Measurements from ENCODE around the gene LSM14A.
"Not testable (repeated sequence)": the region's sequence is repeated elsewhere in the genome, so short reads cannot be mapped to it uniquely, and the experiment has no call there.

The LSM14A gene

DNA sequence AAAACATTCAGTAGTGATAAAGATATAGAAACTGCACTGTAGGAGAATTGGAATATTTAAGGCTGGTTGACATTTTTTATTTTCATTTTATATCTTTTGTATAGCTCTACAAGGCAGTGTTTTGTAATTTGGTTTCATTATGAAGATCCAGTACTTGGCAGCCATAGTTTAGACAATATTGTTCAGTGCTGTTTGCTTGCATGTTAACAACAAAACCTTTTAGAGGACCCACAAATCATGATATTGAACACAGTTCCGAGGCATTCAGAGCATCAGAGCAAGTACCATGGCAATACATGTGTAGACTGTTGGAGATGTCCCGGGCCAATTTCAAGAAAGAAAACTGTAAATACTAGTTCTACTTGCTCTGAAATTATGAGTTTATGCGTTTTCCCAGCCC, 56.5 kb downstream of the LSM14A start:
- no peak for DNase-seq (ENCODE audit: low read depth, low spot score)

DNA sequence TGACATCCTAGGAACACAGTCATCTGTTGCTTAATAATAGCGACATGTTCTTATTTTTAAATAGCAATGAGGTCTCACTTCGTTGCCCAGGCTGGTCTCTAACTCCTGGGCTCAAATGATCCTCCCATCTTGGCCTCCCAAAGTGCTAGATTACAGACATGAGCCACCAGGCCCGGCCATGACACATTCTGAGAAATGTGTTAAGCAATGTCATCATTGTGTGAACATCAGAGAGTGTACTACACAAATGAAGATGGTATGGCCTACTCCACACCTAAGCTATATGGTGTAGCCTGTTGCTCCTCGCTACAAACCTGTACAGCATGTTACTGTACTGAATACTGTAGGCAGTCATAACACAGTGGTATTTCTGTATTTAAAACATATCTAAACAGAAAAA, 57.4 kb downstream of the LSM14A start:
- no peak for DNase-seq (ENCODE audit: low read depth, low spot score)

DNA sequence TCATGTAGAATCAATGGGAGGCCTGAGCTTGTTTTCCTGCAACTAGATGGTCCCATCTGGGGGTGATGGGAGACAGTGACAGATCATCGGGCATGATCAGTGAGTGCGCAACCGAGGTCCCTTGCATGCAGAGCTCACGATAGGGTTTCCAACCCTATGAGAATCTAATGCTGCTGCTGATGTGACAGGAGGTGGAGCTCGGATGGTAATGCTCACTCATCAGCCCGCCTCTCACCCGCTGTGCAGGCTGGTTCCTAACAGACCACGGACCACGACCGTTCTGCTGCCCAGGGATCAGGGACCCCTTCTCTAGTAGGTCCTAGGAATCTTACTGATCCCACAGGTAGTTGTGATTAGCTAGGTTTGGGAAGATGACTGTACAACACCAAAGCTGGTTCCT, 58.5 kb downstream of the LSM14A start:
- no peak for DNase-seq (ENCODE audit: low read depth, low spot score)

DNA sequence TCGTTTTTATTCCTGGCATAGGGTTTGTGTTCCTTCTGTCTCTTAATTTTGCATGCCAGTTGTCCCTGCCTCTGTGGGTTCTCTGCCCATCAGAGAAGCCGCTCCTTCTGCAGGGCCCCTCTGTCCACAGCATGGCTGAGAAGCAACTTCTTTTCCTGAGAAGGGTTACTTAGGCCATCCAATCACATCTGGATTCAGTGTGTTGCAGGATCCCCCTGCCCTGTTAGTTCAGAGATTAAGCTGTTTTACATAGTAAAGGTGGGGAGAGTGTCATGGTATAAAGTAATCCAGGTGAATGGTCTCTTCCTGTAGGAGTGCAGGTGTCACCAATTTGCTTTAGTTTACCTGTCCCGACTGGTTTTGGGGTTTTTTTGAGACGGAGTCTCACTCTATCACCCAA, 59.1 kb downstream of the LSM14A start:
- DNase-seq (ENCODE audit: low read depth, low spot score): no peak

DNA sequence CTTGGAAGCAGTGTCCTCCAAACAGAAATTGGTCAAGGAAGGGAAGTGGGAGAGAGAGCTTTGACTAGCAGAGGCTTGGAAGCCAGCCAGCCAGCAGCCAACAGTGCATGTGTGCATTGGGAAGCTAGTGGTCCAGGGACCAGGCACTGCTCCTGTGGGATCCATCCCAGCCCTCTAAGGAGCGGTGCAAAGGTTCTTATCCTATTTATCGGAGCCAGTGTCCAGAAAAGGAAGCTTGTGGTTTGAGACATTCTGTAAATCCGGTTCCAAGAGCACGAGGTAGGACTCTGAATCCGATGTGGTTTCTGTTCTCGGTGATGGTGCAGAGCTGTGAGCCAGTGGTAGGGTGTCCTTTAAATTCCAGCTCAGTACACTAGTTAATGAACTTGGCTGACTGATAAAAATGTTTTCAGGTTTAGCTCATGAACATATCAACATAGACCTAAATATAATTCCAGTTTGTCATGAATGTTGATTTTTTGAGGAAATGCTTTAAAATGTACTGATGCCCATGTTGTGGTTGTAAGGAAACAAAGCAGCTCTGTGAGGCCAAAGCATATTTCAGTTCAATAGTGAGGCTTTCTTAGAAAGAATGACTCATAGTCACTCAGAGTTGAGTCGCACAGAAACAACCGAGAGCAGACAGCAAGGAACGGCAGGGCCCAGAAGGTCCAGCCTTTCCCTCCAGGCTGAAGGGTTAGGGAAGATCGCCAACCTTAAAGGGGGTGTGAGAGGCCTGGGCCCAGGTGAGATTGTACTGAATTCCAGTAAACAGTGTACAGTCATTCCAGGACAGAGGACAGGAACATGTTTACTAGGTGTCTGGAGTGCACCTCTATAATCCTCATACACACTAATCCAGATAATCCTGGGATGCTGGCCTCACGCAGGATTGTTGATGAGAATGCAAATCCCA, 60.5 kb downstream of the LSM14A start:
- DNase-seq (ENCODE audit: low read depth, low spot score): peak; percentile 96

DNA sequence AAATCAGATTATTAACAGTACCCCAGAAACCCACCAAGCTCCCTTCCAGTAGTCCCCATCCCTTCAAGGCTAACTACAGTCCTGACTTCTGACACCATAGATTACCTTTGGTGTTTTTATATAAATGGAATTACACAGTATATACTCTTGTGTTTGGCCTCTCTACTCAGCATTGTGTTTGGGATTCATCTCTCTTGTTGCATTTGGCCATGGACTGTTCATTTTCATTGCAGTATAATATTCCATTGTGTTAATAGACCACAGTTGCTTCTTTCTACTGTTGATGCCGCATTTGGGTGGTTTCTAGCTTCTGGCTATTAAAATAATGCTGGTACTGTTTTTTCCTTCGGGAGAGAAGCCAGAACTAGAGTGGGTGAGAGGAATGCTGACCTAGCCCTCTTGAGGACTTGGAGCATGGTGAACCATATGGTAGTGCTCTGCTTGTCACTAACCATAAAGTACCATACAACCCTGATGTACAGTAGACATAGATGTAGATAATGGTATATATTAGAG, 63.2 kb downstream of the LSM14A start:
- DNase-seq (ENCODE audit: low read depth, low spot score): no peak

DNA sequence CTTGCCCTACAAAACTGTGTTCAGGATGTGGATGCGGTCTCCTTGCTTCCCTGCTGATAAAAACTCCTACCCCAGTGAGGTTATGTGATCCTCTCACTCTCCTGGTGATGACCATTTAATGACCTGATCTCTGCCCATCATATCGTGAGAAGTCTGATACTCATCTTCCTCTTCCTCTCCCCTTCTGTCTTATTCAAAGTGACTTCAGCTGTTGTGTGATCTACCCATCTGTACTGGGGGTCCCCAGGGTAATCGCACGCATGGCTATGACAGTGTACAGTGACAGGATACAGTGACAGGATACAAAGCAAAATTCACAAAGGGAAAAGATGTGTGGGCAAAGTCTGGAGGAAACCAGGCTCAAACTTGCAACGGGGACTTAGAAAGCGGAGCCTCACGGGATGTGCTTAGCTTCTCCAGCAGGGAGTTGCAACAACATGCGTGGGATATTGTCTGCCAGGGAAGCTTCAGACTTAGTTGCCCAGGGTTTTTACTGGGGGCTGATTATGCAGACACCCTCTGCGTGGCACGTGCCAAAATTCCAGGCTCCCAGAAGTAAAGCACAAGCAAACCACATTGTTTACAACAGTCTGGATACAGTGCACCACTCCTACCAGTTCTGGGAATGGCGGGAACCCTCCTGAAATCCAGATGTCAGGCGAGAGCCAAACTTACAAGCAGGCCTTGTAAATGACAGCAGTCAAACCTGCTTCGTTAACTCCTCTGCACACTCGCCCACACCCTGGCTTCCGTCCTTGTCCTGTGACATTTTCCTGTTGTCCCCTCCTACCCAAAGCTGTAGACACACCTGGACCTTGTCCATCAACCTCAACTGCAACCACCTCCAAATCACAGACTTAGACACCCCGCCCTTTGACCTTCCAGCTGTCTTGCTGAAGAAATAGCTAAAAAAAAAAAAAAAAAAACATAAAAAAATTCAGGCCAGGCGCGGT, 64.0 kb downstream of the LSM14A start:
- peak; percentile 74 for DNase-seq (ENCODE audit: low read depth, low spot score)

DNA sequence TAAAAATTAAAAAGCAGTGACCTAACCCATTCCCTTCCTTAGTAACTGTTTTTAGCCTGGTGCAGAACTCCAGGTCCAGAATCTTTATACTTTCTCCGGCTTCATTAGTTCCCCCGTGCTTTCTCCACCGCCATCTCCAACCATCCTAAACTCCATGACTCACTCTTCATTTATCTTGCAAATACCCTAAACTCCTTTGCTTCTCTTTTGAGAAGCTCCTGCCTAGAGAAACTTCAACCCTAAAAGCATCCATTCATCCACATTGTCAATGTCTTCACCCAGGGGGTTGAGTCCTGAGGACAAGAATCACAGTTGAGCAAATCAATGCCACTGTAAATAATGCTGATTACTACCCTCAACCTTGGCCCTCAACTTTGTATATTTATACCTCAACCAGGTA, 65.0 kb downstream of the LSM14A start:
- no peak for DNase-seq (ENCODE audit: low read depth, low spot score)

DNA sequence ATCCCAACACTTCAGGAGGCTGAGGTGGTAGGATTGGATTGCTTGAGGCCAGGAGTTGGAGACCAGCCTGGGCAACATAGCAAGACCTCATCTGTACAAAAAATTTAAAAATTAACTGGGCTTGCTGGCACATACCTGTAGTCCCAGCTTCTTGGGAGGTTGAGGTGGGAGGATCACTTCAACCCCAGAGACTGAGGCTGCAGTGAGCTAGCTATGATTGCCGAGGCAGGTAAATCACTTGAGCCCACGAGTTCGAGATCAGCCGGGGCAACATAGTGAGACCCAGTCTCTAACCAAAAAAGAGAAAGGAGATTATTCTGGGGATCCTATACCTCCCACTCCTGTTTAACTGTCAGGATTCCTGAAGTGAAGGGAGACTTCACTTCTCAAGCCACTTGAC, 65.6 kb downstream of the LSM14A start:
- no peak for DNase-seq (ENCODE audit: low read depth, low spot score)

DNA sequence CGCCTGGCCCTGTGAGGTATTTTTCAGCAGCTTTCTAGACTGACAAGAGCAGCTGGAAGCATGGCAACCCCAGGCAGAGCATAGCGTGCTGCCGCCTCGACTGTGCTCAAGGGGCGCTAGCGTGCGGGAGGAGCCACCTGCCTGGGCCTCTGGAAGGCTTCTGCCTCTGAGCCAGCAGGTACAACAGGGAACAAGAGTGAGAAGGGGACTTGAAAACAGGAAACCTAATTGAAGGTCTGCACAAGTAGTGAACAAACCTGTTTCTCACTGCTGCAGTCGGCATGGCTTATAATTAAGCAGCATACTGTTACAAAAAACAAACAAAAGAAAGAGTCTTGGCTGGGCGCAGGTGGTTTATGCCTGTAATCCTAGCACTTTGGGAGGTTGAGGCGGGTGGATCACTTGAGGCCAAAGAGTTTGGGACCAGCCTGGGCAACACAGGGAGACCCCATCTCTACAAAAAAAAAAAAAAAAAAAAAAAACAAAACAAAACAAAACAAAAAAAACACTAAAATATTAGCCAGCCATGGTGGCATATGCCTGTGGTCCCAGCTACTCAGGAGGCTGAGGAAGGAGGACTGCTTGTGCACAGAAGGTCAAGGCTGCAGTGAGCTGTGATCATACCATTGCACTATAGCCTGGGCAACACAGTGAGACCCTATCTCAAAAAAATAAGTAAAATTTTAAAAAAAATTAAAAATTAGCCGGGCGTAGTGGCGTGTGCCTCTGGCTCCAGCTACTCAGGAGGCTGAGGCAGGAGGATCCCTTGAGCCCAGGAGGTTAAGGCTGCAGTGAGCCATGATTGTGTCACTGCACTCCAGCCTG, 69.4 kb downstream of the LSM14A start:
- no peak for DNase-seq (ENCODE audit: low read depth, low spot score)

DNA sequence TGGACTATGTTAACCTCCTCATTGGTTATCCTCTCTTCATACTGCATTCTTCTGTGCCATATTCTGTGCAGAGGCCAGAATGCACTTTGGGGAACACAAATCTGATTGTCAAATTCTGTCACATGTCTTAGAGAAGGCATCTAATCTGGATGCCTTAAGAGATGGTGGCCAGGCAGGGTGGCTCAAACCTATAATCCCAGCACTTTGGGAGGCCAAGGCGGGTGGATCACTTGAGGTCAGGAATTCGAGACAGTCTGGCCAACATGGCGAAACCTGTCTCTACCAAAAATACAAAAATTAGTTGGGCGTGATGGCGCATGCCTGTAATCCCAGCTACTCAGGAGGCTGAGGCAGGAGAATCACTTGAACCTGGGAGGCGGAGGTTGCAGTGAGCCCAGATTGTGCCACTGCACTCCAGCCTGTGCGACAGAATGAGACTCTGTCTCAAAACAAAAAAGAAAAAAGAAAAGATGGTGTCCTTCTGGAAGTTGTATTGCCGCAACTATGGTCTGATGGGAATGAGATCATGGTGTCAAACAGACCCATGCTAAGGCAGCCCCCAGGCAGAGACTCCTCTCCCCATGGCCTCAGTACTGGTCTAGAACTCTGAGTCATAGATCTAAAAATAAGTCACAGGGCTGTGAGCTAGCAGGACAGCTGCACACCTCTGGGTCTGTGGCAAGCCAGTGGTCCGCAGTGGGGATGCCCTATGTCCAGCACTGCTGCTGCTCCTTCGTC, 71.0 kb downstream of the LSM14A start:
- peak; percentile 53 for DNase-seq (ENCODE audit: low read depth, low spot score)

DNA sequence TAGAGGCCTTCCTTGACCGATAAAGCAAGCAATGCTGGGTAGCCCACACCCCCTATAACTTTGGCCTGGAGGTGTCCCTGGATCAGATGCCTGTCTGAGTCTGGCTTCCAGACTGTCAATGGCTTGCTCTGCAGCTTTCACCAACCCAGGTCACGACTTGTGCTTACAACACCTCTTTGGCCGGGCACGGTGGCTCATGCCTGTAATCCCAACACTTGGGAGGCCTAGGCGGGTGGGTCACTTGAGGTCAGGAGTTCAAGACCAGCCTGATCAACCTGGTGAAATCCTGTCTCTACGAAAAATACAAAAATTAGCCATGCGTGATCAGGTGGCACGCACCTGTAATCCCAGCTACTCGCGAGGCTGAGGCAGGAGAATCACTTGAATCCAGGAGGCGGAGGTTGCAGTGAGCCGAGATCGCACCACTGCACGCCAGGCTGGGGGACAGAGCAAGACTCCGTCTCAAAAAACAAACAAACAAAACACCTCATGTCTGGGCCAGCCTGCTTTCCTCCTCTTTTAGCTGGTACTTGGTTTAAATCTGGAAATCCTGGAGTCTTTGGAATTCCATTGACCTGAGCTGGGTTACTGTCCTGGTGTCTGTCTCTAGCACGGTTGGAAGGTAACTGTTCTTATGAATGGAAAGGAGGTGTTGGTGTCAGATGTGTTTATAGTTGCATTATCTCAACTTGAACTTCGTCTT, 71.7 kb downstream of the LSM14A start:
- DNase-seq (ENCODE audit: low read depth, low spot score): no peak

DNA sequence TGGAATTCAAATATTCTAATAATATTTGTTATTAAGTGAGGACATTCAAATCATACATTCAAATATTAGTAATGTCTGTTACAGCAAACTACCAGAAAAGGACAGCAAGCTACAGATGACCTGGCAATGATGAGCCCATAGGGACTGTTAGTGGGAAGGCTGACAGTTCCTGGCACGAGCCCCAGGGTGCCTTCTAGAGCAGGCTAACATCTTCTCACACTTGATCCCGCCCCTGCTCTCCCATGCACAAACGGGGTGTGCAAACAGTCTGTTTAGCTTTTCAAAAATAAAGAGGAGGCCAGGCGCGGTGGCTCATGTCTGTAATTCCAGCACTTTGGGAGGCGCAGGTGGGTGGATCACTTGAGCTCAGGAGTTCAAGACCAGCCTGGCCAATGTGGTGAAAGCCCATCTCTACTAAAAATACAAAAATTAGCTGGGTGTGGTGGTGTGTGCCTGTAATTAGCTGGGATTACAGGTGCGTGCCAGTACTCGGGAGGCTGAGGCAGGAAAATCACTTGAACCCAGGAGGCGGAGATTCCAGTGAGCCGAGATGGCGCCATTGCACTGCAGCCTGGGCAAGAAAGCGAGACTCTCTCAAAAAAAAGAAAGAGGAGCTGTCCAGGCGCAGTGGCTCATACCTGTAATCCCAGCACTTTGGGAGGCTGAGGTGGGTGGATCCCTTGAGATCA, 72.5 kb downstream of the LSM14A start:
- DNase-seq (ENCODE audit: low read depth, low spot score): no peak

DNA sequence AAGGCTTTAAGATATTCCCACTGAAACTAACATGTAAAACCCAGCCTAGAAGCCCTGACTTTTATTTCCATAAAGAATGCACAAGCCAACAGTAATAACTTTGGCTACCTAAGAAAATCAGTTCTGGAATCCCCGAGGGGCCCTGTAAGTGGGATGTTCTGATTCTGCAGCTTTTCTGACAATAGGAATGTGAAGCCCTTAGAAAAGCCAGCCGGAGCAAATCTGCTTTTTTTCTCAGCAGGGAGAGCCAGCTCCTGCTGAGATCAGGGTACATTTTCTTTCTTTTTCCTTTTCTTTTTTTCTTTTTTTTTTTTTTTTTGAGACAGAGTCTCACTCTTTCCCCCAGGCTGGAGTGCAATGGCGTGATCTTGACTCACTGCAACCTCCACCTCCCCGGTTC, 74.0 kb downstream of the LSM14A start:
- no peak for DNase-seq (ENCODE audit: low read depth, low spot score)

DNA sequence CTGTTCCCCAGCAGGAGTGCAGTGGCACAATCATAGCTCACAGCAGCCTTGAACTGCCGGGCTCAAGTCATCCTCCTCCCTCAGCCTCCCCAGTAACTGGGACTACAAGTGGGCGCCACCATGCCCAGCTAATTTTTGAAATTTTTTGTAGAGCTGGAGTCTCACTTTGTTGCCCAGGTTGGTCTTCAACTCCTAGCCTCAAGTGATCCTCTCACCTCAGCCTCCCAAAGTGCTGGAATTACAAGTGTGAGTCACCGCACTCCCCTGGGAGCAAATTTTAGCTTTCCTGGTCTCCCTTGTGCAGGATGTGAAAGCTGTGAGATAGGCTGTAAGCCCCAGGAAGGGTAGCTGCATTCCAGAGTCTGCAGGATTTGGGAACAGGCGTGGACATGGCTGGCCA, 76.6 kb downstream of the LSM14A start:
- DNase-seq (ENCODE audit: low read depth, low spot score): no peak

DNA sequence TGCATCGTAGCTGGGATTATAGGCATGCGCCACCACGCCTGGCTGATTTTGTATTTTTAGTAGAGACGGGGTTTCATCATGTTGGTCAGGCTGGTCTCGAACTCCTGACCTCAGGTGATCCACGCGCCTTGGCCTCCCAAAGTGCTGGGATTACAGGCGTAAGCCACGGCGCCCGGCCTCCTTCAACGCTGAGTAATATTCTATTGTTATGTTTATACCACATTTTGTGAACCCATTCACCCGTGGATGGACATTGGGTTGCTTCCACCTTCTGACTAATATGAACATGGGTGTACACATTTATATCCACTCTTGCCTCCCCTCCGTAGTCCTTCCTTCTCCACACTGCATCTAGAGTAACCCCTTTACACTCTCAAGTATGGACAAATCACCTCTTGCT, 80.9 kb downstream of the LSM14A start:
- DNase-seq (ENCODE audit: low read depth, low spot score): not testable (repeated sequence)

DNA sequence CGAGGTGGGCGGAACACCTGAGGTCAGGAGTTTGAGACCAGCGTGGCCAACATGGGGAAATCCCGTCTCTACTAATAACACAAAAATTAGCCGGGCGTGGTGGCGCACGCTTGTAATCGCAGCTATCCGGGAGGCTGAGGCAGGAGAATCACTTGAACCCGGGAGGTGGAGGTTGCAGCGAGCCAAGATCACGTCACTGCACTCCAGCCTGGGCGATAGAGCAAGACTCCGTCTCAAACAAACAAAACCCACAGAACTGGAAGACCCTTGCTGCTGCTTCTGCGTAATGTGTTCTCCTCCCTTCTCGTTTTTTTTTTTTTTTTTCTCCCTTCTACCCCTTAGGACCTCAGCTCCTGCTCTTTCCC, 81.4 kb downstream of the LSM14A start:
- not testable (repeated sequence) for DNase-seq (ENCODE audit: low read depth, low spot score)

DNA sequence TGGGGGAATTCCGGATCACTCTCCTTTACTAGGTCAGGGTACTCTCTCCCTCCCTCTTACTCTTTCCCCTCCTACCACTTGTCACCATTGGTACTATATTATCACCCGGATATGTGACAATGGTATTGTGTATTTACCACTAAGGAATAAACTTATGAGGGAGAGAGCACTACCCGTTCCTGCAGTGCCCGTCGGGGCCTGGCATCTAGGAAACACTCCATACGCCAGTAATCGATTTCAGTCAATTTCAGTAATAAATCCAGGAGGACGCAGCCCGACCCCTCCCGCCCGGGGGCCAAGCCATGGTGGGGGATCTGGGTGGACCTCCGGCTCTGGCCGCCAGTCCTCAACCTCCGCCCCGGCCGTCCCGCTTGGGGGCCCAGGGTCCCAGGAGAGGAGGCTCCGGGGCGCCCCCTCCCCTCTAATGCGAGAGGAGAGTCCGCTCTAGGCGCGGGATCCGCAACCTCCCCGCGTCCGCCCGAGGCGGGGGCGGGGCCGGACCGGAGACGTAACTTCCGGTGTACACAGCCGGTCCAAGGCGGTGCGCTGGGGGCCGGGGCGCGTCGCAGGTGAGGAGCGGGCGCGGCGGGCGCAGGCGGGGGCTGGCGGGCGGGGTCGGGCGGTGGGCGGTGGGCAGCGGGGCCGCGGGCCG, 81.9 kb downstream of the LSM14A start, which contains the start of gene GARRE1:
TSS of gene GARRE1 (plus strand) at position 509 of the 652 bp plus-strand sequence. CDS start 45,920 bp downstream, outside the sequence.
- peak; percentile 92 for DNase-seq (ENCODE audit: low read depth, low spot score)
